Endothelial cell of coronary artery (primary cell): ENCODE measurements around the gene LPO. TPM values are rescaled to one million over a fixed set of nuclear protein-coding genes. Genes with fewer than 3 reads are reported as not detected.

Experiments
- total RNA-seq: library from RNA; depleted of rRNA; stranded (reverse); fragments of >200 nt; gene quantifications from 2 replicates; pipeline ENCODE4 v1.2.3, GENCODE V29; 2014

The LPO gene
- not detected in 2 replicates for total RNA-seq

GRCh38 chr17:58238147-58238634, at the start of gene LPO:
Gene LPO, plus strand, starts transcription at chr17:58238584. Its CDS starts 4,396 bp downstream, at chr17:58242980.

GRCh38 chr17:58192612-58193011, 45.8 kb upstream of the LPO start, which contains the start of gene EPX:
Gene EPX, plus strand, starts transcription at chr17:58192726. Its CDS starts 121 bp downstream, at chr17:58192847.

GRCh38 chr17:58219007-58219788, 19.2 kb upstream of the LPO start, which contains the start of gene MKS1:
Gene MKS1, minus strand, starts transcription at chr17:58219255. Its CDS starts 25 bp downstream, at chr17:58219230.

GRCh38 chr17:58280480-58281217, 42.3 kb downstream of the LPO start, which contains the start of gene MPO:
Gene MPO, minus strand, starts transcription at chr17:58280935. Its CDS starts 177 bp downstream, at chr17:58280758.

Other genes starting within 250 kb of the LPO start
- 458 and 607 TPM in 2 replicates for gene SRSF1, start 231.3 kb upstream of the LPO start, total RNA-seq
- gene DYNLL2, start 155.2 kb upstream of the LPO start, total RNA-seq, result 11.0 and 15.6 TPM in 2 replicates
- gene OR4D1, start 90.2 kb upstream of the LPO start, total RNA-seq, result not detected in 2 replicates
- gene OR4D2, start 71.6 kb upstream of the LPO start, total RNA-seq, result not detected in 2 replicates
- not detected in 2 replicates for gene EPX, start 45.9 kb upstream of the LPO start, total RNA-seq
- 11.2 and 13.0 TPM in 2 replicates for gene MKS1, start 19.3 kb upstream of the LPO start, total RNA-seq
- not detected in 2 replicates for gene MPO, start 42.4 kb downstream of the LPO start, total RNA-seq
- gene TSPOAP1, start 90.2 kb downstream of the LPO start, total RNA-seq, result not detected in 2 replicates
- 38.3 and 49.4 TPM in 2 replicates for gene SUPT4H1, start 113.6 kb downstream of the LPO start, total RNA-seq
- gene RNF43, start 178.9 kb downstream of the LPO start, total RNA-seq, result under 0.01 TPM in 1 of 2 replicates, not detected in the other
- under 0.01 TPM in 1 of 2 replicates, not detected in the other for gene HSF5, start 249.8 kb downstream of the LPO start, total RNA-seq